ENCODE results near the gene ROBO3.

- TF ChIP-seq CTCF (IDR thresholded peaks at IDR 0.05; ENCODE audit: insufficient read depth, low read length, poor library complexity, severe bottlenecking) = no peak
- no peak for TF ChIP-seq EZH2phosphoT487 (conservative IDR thresholded peaks at IDR 0.05; ENCODE audit: low read length)
These were observed 6.1 kb upstream of the ROBO3 start for GRCh38 chr11:124859171-124859570.
